ENCODE results near the gene BAAT. TPM values are rescaled to one million over a fixed set of nuclear protein-coding genes. Genes with fewer than 3 reads are reported as not detected.

The BAAT gene
- total and polyA plus RNA-seq, 9 of the 15 experiments (the other 6 are each of a cell fraction or from before 2014, with no cell fraction given): 0.17 to 0.76 (median 0.32) TPM

- no peak for TF ChIP-seq ZNF318 (IDR thresholded peaks at IDR 0.05; ENCODE audit: borderline replicate concordance in 1 of 2, low read depth in 1 of 2)
- no peak for TF ChIP-seq HES1 (IDR thresholded peaks at IDR 0.05; ENCODE audit: low read depth)
- no peak for TF ChIP-seq ZBTB5 (IDR thresholded peaks at IDR 0.05)
- no peak for TF ChIP-seq PHB (CRISPR knock-in tag; IDR thresholded peaks at IDR 0.05)
- no peak for TF ChIP-seq SRSF3 (IDR thresholded peaks at IDR 0.05; ENCODE audit: insufficient read depth, low read length)
- no peak for TF ChIP-seq ZBTB49 (CRISPR knock-in tag; IDR thresholded peaks at IDR 0.05; ENCODE audit: borderline replicate concordance)
- TF ChIP-seq KLF13 (tag; IDR thresholded peaks at IDR 0.05; ENCODE audit: borderline replicate concordance, low read depth): no peak
- TF ChIP-seq L3MBTL2 (IDR thresholded peaks at IDR 0.05): peak; percentile 69
- TF ChIP-seq SAFB (IDR thresholded peaks at IDR 0.05; ENCODE audit: borderline replicate concordance, low read depth, low read length): no peak
- no peak for TF ChIP-seq ZNF316 (IDR thresholded peaks at IDR 0.05)
- no peak for TF ChIP-seq SMC3 (conservative IDR thresholded peaks at IDR 0.05; ENCODE audit: insufficient read depth, low read depth, low read length)
These were observed 13.5 kb upstream of the BAAT start, which contains the start of the genes MRPL50 and ZNF189 (continued) for GRCh38 chr9:101398068-101398929.

All from K562 (cell line).